MCF 10A (cell line): ENCODE measurements around the gene KCNMB3. TPM values are rescaled to one million over a fixed set of nuclear protein-coding genes. Genes with fewer than 3 reads are reported as not detected.
"Not testable (repeated sequence)": the region's sequence is repeated elsewhere in the genome, so short reads cannot be mapped to it uniquely, and the experiment has no call there.

Experiments
- BruUV-seq: library from RNA; stranded (reverse); fragments of 400-500 nt; replicated peaks from 2 replicates; lab custom pipeline; 2021; lab: Mats Ljungman, UMichigan
- CTCF ChIA-PET: fragments of 300-600 bp; sonication (Branson Sonifier 250); formaldehyde crosslinking; extraction: SDS; loops from one replicate; lab custom pipeline; 2021; ENCODE audit warnings: antibody characterized with exemption, inconsistent platforms; lab: Yijun Ruan, JAX
- POLR2A ChIA-PET: fragments of 300-600, 350-650 bp; sonication (Branson Sonifier 250); formaldehyde crosslinking; extraction: SDS; loops from one replicate; lab custom pipeline; 2020; ENCODE audit warnings: antibody characterized with exemption, inconsistent platforms; lab: Yijun Ruan, JAX
- DNase-seq: peaks from one replicate; pipeline ENCODE4 v3.0.0-alpha.2; 2018; ENCODE audit not compliant: unreplicated experiment
- H3K27ac Mint-ChIP-seq: one replicate; pipeline ENCODE4 v1.8.0; 2022; ENCODE audit warnings: mild to moderate bottlenecking, low read depth, mixed read lengths; ENCODE audit not compliant: unreplicated experiment
- H3K27me3 Mint-ChIP-seq: one replicate; pipeline ENCODE4 v1.8.0; 2022; ENCODE audit warnings: mixed read lengths; ENCODE audit not compliant: insufficient read depth, unreplicated experiment
- H3K36me3 Mint-ChIP-seq: one replicate; pipeline ENCODE4 v1.8.0; 2022; ENCODE audit warnings: mild to moderate bottlenecking, moderate library complexity, mixed read lengths; ENCODE audit not compliant: insufficient read depth, unreplicated experiment
- H3K4me1 Mint-ChIP-seq: one replicate; pipeline ENCODE4 v1.8.0; 2022; ENCODE audit warnings: mixed read lengths; ENCODE audit not compliant: insufficient read depth, unreplicated experiment
- H3K4me3 Mint-ChIP-seq: one replicate; pipeline ENCODE4 v1.8.0; 2022; ENCODE audit warnings: mild to moderate bottlenecking, moderate library complexity, mixed read lengths; ENCODE audit not compliant: unreplicated experiment
- H3K9me3 Mint-ChIP-seq: one replicate; pipeline ENCODE4 v1.8.0; 2022; ENCODE audit warnings: mixed read lengths; ENCODE audit not compliant: unreplicated experiment
- intact Hi-C: fragments of 100-400 bp; cut with micrococcal nuclease; formaldehyde crosslinking; loops from 2 replicates; pipeline ENCODE4 v1.14.1; 2022
- total RNA-seq: library from RNA; stranded (reverse); gene quantifications from 2 replicates; pipeline ENCODE4 v1.2.3, GENCODE V29; 2022
- TF ChIP-seq, protein P1 (sequence below): fragments of 200-600 bp; IDR thresholded peaks from one replicate; pipeline ENCODE4 v1.8.0; 2022; ENCODE audit warnings: antibody characterized with exemption, mild to moderate bottlenecking; ENCODE audit not compliant: unreplicated experiment

The KCNMB3 gene
- total RNA-seq, 1 experiment from 2014 or later: 0.28 TPM

DNA sequence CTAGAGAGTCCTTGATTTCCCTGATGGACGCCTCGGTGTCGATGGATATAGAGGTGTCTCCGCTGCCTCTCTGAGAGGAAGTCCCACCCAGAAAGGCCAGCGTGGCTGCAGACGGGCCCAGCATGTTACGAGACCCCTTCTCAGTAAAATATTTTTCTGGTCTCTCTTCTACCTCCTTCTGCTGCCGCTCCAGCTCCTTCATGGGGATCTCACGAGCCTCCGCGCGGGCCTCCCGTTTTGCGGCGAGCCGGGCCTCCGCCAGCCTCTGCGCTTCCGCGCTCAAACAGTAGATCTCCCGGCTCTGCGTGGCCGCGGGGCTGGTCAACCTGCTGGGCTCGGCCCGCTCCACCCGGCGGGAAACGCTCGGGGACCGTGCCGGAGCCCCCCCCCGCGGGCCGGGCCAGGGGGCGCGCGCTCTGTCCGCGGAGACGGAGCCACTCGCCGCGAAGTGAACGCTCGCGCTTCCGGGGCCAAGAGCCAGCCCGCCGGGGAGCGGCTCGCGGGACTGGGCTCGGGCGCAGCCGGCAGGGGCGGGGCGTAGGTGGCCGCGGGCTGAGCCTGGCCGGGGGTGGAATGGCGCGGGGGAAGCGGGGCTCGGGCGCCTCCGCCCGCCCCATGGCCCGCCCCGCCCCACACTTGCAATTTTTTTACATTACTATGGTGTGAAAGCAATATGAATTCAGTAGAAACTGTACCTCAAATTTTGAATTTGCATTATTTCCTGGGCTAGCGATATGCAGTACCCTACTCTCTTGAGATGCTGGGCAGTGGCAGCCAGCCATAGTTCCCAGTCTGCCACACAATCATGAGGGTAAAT is 10.2 kb upstream of the KCNMB3 start:
- no peaks in the 10 kb centered on the region for H3K36me3 Mint-ChIP-seq
- no peak for DNase-seq
- intact Hi-C loops: no loop called here
- no peaks in the 10 kb centered on the region for H3K4me1 Mint-ChIP-seq
- no peaks in the 10 kb centered on the region for H3K9me3 Mint-ChIP-seq
- ChIA-PET POLR2A (interaction anchor here (0.8 kb wide), 1 partner anchor 16 kb away, joined by 3 read pairs; no protein-coding TSS in a partner anchor), CTCF (interaction anchor here (0.5 kb wide), 1 partner anchor 21 kb away, joined by 3 read pairs; no protein-coding TSS in a partner anchor)
- BruUV-seq: no TSS peak
- TF ChIP-seq, protein P1, sequence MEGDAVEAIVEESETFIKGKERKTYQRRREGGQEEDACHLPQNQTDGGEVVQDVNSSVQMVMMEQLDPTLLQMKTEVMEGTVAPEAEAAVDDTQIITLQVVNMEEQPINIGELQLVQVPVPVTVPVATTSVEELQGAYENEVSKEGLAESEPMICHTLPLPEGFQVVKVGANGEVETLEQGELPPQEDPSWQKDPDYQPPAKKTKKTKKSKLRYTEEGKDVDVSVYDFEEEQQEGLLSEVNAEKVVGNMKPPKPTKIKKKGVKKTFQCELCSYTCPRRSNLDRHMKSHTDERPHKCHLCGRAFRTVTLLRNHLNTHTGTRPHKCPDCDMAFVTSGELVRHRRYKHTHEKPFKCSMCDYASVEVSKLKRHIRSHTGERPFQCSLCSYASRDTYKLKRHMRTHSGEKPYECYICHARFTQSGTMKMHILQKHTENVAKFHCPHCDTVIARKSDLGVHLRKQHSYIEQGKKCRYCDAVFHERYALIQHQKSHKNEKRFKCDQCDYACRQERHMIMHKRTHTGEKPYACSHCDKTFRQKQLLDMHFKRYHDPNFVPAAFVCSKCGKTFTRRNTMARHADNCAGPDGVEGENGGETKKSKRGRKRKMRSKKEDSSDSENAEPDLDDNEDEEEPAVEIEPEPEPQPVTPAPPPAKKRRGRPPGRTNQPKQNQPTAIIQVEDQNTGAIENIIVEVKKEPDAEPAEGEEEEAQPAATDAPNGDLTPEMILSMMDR: no peak
- no peaks in the 10 kb centered on the region for H3K27me3 Mint-ChIP-seq
- no peak overlapping the region for H3K27ac Mint-ChIP-seq
- peak overlapping the region; percentile 44 for H3K4me3 Mint-ChIP-seq

DNA sequence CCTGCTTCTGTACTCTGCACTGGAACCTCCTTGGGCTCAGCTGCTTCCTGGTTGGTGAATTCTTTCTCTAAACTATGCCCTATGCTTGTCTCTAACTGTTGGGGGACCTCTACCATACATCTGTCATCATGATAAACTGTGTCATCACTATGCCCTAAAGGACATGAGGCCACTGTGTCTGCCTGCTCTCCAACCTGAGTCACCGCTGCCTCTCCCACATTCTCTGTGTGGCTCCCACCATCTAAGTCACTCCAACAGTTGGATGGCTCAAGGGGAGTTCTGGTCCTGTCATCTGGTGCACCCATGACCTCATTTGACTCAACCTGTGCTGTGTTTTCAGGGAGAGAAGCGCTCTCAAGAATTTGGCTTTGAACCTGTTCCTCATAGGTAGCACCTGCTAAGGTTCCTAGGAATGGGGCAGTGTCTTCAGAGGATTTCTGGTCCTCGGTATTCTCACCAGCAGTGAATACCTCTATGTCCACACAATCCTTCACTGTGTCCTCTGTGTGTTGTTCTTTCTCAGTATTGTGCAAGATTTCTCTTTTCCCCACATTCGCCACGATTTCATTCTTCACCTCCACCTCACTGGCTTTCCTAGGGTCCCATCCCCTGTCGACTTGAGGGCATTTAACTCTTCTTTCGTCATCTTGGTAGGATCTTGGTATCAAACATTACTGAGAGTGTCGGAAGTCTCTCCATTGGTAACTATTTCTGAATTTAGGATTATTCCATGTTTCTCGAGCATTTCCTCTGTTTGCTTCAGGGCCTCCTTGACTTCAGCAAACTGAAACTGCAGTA is 9.2 kb upstream of the KCNMB3 start:
- intact Hi-C loops, BruUV-seq, H3K4me3 Mint-ChIP-seq, CTCF ChIA-PET, H3K36me3 Mint-ChIP-seq, POLR2A ChIA-PET, H3K4me1 Mint-ChIP-seq, H3K27me3 Mint-ChIP-seq, H3K27ac Mint-ChIP-seq, H3K9me3 Mint-ChIP-seq, DNase-seq: not testable (repeated sequence)

DNA sequence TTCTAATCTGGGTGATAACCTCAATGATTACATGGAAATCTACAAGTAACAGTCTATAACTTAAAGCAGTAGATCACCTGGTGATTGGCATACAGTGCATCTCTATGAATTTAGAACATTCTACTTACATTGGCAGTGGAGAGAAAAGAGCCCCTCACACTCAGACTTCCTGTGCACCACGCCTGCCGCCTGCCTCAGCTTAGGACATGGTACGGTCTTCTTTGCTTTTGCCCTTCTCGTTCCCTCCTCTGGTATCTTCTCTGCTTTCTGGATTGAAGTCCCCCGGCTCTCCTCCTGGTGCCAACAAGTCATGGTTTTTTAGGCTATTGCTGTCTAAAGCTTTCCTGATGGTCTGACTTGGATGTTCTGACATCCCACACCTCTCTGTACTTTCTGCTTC is 7.9 kb upstream of the KCNMB3 start:
- intact Hi-C loops: no loop called here
- H3K4me1 Mint-ChIP-seq: no peaks in the 10 kb centered on the region
- DNase-seq: no peak
- H3K27me3 Mint-ChIP-seq: no peaks in the 10 kb centered on the region
- TF ChIP-seq, protein P1: no peak
- no TSS peak for BruUV-seq
- CTCF ChIA-PET: no interaction called here
- H3K27ac Mint-ChIP-seq: no peak overlapping the region
- no peaks in the 10 kb centered on the region for H3K9me3 Mint-ChIP-seq
- POLR2A ChIA-PET: no interaction called here
- no peaks in the 10 kb centered on the region for H3K36me3 Mint-ChIP-seq
- no peak overlapping the region for H3K4me3 Mint-ChIP-seq

DNA sequence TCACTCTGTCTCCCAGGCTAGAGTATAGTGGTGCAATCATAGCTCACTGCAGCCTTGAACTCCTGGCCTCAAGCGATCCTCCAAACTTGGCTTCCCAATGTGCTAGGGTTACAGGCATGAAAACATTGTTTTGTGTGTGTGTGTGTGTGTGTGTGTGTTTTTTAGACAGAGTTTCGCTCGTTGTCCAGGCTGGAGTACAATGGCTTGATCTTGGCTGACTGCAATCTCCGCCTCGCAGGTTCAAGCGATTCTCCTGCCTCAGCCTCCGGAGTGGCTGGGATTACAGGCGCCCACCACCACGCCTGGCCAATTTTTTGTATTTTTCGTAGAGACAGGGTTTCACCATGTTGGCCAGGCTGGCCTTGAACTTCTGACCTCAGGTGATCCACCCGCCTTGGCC is 6.8 kb upstream of the KCNMB3 start:
- CTCF ChIA-PET: not testable (repeated sequence)

DNA sequence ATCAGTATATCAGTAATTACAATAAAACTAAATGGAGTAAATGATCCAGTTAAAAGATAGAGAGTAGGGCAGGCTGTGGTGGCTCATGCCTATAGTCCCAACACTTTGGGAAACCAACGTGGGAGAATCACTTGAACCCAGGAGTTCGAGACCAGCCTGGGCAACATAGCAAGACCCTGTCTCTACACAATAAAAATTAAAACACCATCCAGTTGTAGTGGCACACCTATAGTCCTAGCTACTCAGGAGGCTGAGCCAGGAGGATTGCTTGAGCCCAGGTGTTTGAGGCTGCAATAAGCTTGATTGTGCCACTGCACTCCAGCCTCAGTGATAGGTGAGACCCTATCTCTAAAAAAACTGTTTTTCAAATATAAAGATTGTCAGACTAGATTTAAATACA is 5.9 kb upstream of the KCNMB3 start:
- ChIA-PET CTCF (no interaction called here), POLR2A (no interaction called here)
- Mint-ChIP-seq H3K4me1 (no peaks in the 10 kb centered on the region), H3K9me3 (no peaks in the 10 kb centered on the region), H3K4me3 (no peak overlapping the region), H3K27me3 (no peaks in the 10 kb centered on the region), H3K36me3 (peaks cover 7% of the 10 kb centered on the region), H3K27ac (no peak overlapping the region)
- DNase-seq: no peak
- TF ChIP-seq, protein P1: no peak
- intact Hi-C loops: no loop called here
- BruUV-seq: no TSS peak

More for the DNA sequence above, 6.8 kb upstream of the KCNMB3 start:
- H3K9me3 Mint-ChIP-seq, DNase-seq, H3K27ac Mint-ChIP-seq, POLR2A ChIA-PET, H3K4me3 Mint-ChIP-seq, H3K27me3 Mint-ChIP-seq, intact Hi-C loops, BruUV-seq, H3K4me1 Mint-ChIP-seq, H3K36me3 Mint-ChIP-seq: not testable (repeated sequence)
